Suppressor macrophage treated with lipopolysaccharide for 1 hour (primary cell): ENCODE measurements around the gene FGF7.
"Not testable (repeated sequence)": the region's sequence is repeated elsewhere in the genome, so short reads cannot be mapped to it uniquely, and the experiment has no call there.

Experiments
- DNase-seq, 3 donors: peaks; one replicate each; pipeline ENCODE4 v3.0.0-alpha.2; 2020 to 2022

FGF7 gene

GRCh38 chr15:49423021-49423420, at the start of gene FGF7:
FGF7 (plus strand) TSS chr15:49423242; CDS start chr15:49424298, 1,056 bp downstream.
- no peak for DNase-seq

- DNase-seq = peak in 2 of 3 donors; percentile 25
Measured at GRCh38 chr15:49379996-49380395, 43.0 kb upstream of the FGF7 start.

GRCh38 chr15:49380912-49381311, 42.1 kb upstream of the FGF7 start:
- DNase-seq = no peak

GRCh38 chr15:49382394-49382793, 40.6 kb upstream of the FGF7 start:
- no peak for DNase-seq

GRCh38 chr15:49383266-49383665, 39.8 kb upstream of the FGF7 start:
- DNase-seq = peak in 1 of 3 donors; percentile 2

GRCh38 chr15:49387471-49387870, 35.6 kb upstream of the FGF7 start:
- peak in 1 of 3 donors; percentile 17 for DNase-seq

GRCh38 chr15:49402515-49403296, 20.3 kb upstream of the FGF7 start:
- DNase-seq = not testable (repeated sequence)

GRCh38 chr15:49406352-49407118, 16.5 kb upstream of the FGF7 start:
- no peak for DNase-seq

- no peak for DNase-seq
Measured at GRCh38 chr15:49410641-49411040, 12.4 kb upstream of the FGF7 start.

- no peak for DNase-seq
Measured at GRCh38 chr15:49412797-49413196, 10.2 kb upstream of the FGF7 start.

- no peak for DNase-seq
Measured at GRCh38 chr15:49415149-49415548, 7.9 kb upstream of the FGF7 start.

- DNase-seq = peak; percentile 53 to 83 (median 64)
Measured at GRCh38 chr15:49415638-49416037, 7.4 kb upstream of the FGF7 start.

- no peak for DNase-seq
Measured at GRCh38 chr15:49418811-49419210, 4.2 kb upstream of the FGF7 start.

GRCh38 chr15:49421991-49422390, 1.1 kb upstream of the FGF7 start:
- DNase-seq = peak; percentile 48 to 66 (median 65)

- no peak for DNase-seq
Measured at GRCh38 chr15:49423901-49424550, 984 bp downstream of the FGF7 start.

GRCh38 chr15:49424954-49425353, 1.9 kb downstream of the FGF7 start:
- no peak for DNase-seq

- DNase-seq = no peak
Measured at GRCh38 chr15:49427372-49427771, 4.3 kb downstream of the FGF7 start.

- DNase-seq = no peak
Measured at GRCh38 chr15:49428409-49429095, 5.5 kb downstream of the FGF7 start.

- DNase-seq = no peak
Measured at GRCh38 chr15:49430046-49430445, 7.0 kb downstream of the FGF7 start.

GRCh38 chr15:49435174-49435573, 12.1 kb downstream of the FGF7 start:
- DNase-seq = no peak

GRCh38 chr15:49436751-49437150, 13.7 kb downstream of the FGF7 start:
- DNase-seq = no peak

- DNase-seq = peak; percentile 50 to 52 (median 52)
Measured at GRCh38 chr15:49438962-49439631, 16.1 kb downstream of the FGF7 start.
